ENCODE measurements around the gene MAMDC2.

DNA sequence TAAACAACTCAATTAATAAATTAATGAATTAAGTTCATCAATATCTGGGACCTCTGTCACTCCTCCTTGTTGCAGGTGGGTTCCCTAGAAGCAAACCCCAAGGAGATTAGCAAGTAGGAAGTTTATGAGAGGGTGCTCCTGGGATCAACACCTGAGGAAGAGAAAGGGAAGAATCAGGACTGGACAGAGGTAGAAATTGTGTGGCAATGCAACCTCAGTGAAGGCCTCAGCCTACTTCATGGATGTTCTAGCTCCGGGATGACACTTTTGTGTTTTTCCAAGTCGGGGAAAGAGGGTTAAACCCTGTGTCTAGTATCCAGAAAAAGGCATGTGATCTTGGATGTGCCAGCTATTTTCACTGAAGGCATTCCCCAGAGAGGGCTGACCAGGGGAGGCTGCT, 23.2 kb downstream of the MAMDC2 start:
- no peak for TF ChIP-seq CTCF (IDR thresholded peaks at IDR 0.05)
- no peak for TF ChIP-seq EP300 (IDR thresholded peaks at IDR 0.05)
